AG04450 (cell line): Measurements from ENCODE around the gene ADH6. TPM values are rescaled to one million over a fixed set of nuclear protein-coding genes. Genes with fewer than 3 reads are reported as not detected.

ENCODE experiments used
- CTCF ChIA-PET: fragments of 300-600, 350-600 bp; formaldehyde crosslinking; extraction: SDS; loops from one replicate; lab custom pipeline; 2022; ENCODE audit warnings: antibody characterized with exemption, inconsistent platforms; lab: Charles Lee
- POLR2A ChIA-PET: fragments of 350-600 bp; formaldehyde crosslinking; extraction: SDS; loops from one replicate; lab custom pipeline; 2021; ENCODE audit warnings: antibody characterized with exemption, inconsistent platforms; lab: Yijun Ruan, JAX
- DNase-seq: peaks from one replicate; pipeline ENCODE4 v3.0.0-alpha.2; 2011; ENCODE audit warnings: low read depth, low spot score
- H3K27ac ChIP-seq: one replicate; pipeline ENCODE4 v1.5.1; 2012; ENCODE audit warnings: low read depth, low read length, control low read depth
- H3K27me3 ChIP-seq: one replicate; pipeline ENCODE4 v1.6.0; 2012; ENCODE audit warnings: low read length; ENCODE audit not compliant: control insufficient read depth, insufficient read depth
- H3K4me3 ChIP-seq: 2 replicates; pipeline ENCODE4 v1.5.1; 2011; ENCODE audit warnings: mild to moderate bottlenecking, low read depth, low read length, control low read depth
- H3K9me3 ChIP-seq: 2 replicates; pipeline ENCODE4 v1.5.1; 2012; ENCODE audit warnings: low read length; ENCODE audit not compliant: control insufficient read depth, insufficient read depth
- CTCF ChIP-seq: IDR thresholded peaks from 2 replicates; pipeline ENCODE4 v1.5.1; 2011; ENCODE audit warnings: low read depth, low read length, control low read depth, inconsistent platforms
- polyA minus RNA-seq: library from RNA; depleted of rRNA, polyadenylated mRNA; stranded (reverse); fragments of >200 nt; gene quantifications from 2 replicates; pipeline ENCODE4 v1.2.3, GENCODE V29; 2011; rRNA and poly(A)+ RNA removed
- polyA plus RNA-seq: library from polyadenylated mRNA; depleted of rRNA; stranded (reverse); fragments of >200 nt; gene quantifications from 2 replicates; pipeline ENCODE4 v1.2.3, GENCODE V29; 2011; rRNA removed

Gene ADH6
- polyA plus RNA-seq (0.02 TPM in 1 of 2 replicates, not detected in the other), polyA minus RNA-seq (not detected in 2 replicates)

DNA sequence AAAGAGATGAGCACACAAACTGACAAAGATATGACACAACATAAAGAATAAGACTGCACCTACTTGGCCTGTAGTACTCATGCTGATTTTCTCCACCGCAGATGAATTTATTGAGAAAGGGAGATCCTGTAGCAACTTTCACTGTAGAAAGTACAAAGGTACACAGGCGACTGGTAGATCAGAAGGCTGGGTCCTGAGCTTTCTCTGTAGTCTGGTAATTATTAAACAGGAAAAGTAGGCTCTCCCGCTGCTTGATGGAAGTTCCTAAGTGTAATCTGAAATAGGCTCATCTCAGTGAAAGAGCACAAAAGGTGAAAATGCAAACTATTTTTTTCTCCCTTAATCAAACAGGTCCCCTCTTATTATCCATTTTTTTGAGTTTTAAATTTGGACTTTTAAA, at the start of gene ADH6:
Gene ADH6 (minus strand): TSS at position 175 of the 400 bp plus-strand sequence. CDS start 94 bp downstream, at position 81.
- ChIA-PET CTCF (no interaction called here), POLR2A (no interaction called here)
- DNase-seq: no peak
- Histone ChIP-seq H3K4me3 (no peak within 1 kb of the TSS), H3K27me3 (no peaks in the 10 kb centered on the region), H3K9me3 (no peaks in the 10 kb centered on the region), H3K27ac (no peak within 1 kb of the TSS)
- no peak for TF ChIP-seq CTCF

- Histone ChIP-seq H3K27me3 (no peaks in the 10 kb centered on the region), H3K27ac (no peak overlapping the region), H3K4me3 (no peak overlapping the region), H3K9me3 (no peaks in the 10 kb centered on the region)
- ChIA-PET POLR2A (no interaction called here), CTCF (interaction anchor here (0.9 kb wide), 1 partner anchor 209 kb away, joined by 3 read pairs; no protein-coding TSS in a partner anchor)
- TF ChIP-seq CTCF: no peak
- no peak for DNase-seq
These were observed 45.9 kb upstream of the ADH6 start for GRCh38 chr4:99264927-99265326.

- CTCF ChIA-PET: no interaction called here
- POLR2A ChIA-PET: no interaction called here
- DNase-seq: no peak
- Histone ChIP-seq H3K27ac (no peak overlapping the region), H3K4me3 (no peak overlapping the region), H3K27me3 (no peaks in the 10 kb centered on the region), H3K9me3 (no peaks in the 10 kb centered on the region)
- TF ChIP-seq CTCF: no peak
These were observed 33.7 kb upstream of the ADH6 start for GRCh38 chr4:99252746-99253145.

- H3K9me3 ChIP-seq: no peaks in the 10 kb centered on the region
- ChIA-PET POLR2A (no interaction called here), CTCF (no interaction called here)
- DNase-seq: peak; percentile 0
- no peak for TF ChIP-seq CTCF
- H3K27ac ChIP-seq: no peak overlapping the region
- H3K4me3 ChIP-seq: no peak overlapping the region
- no peaks in the 10 kb centered on the region for H3K27me3 ChIP-seq
These were observed 29.7 kb upstream of the ADH6 start for GRCh38 chr4:99248714-99249113.

GRCh38 chr4:99235955-99236354, 16.9 kb upstream of the ADH6 start:
- no peak overlapping the region for H3K27ac ChIP-seq
- H3K9me3 ChIP-seq: no peaks in the 10 kb centered on the region
- no peak for DNase-seq
- H3K4me3 ChIP-seq: no peak overlapping the region
- no peak for TF ChIP-seq CTCF
- no peaks in the 10 kb centered on the region for H3K27me3 ChIP-seq
- POLR2A ChIA-PET: no interaction called here
- CTCF ChIA-PET: no interaction called here
